ENCODE data around the gene PNPLA1.

DNA sequence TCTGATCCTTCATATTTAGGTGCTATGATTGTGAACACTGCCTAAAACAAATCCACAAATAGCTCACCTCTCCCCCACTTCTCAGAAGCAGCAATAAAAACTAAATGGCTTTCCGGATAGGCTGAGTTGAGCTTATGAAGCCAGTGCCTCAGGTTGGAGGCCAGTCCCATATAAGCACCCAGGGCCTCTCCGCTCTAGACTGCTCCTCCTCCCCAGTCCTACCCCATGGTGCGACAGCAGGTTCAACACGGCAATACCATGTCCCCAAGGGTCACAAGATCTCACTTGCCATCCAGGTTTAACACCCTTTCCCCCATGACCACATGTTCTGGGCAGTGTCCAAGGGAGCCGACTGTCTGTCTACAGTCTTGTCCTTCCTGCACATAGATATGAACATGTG, 46.1 kb downstream of the PNPLA1 start:
- TF ChIP-seq, protein P1, sequence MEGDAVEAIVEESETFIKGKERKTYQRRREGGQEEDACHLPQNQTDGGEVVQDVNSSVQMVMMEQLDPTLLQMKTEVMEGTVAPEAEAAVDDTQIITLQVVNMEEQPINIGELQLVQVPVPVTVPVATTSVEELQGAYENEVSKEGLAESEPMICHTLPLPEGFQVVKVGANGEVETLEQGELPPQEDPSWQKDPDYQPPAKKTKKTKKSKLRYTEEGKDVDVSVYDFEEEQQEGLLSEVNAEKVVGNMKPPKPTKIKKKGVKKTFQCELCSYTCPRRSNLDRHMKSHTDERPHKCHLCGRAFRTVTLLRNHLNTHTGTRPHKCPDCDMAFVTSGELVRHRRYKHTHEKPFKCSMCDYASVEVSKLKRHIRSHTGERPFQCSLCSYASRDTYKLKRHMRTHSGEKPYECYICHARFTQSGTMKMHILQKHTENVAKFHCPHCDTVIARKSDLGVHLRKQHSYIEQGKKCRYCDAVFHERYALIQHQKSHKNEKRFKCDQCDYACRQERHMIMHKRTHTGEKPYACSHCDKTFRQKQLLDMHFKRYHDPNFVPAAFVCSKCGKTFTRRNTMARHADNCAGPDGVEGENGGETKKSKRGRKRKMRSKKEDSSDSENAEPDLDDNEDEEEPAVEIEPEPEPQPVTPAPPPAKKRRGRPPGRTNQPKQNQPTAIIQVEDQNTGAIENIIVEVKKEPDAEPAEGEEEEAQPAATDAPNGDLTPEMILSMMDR (optimal IDR thresholded peaks at IDR 0.05 in 1 of 3, IDR thresholded peaks at IDR 0.05 in 1 of 3, conservative IDR thresholded peaks at IDR 0.05 in 1 of 3; ENCODE audit: extremely low read depth in 1 of 3, insufficient read depth in 2 of 3, low read length in 3 of 3), result no peak
- no peak for TF ChIP-seq EZH2 (IDR thresholded peaks at IDR 0.05; ENCODE audit: low read length)

Measured in keratinocyte (primary cell).